Activated gamma-delta T cell (primary cell): ENCODE results near the gene GMDS.
"Not testable (repeated sequence)": the region's sequence is repeated elsewhere in the genome, so short reads cannot be mapped to it uniquely, and the experiment has no call there.

Source experiments
- DNase-seq: peaks from one replicate; lab custom pipeline; 2025; lab: John Stamatoyannopoulos, UW

Gene GMDS

DNA sequence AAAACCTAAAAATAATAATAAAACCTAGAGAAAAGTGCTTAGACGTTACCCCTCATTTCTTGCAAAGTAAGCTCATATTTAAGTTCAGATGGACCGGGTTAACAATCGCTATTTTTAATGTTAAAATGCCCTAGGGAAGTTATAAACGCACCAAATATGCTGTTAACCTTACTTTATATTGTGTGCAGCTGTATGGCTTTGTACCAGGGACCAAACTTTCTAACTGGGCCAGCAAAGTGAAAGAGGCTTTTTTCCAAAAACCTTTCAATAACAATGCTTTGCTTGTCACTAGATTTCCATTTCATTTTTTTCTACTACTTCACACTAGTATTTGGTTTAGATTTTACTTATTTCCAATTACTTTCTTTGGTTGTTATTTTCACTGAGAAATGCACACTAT is 387.2 kb downstream of the GMDS start:
- DNase-seq: no peak

DNA sequence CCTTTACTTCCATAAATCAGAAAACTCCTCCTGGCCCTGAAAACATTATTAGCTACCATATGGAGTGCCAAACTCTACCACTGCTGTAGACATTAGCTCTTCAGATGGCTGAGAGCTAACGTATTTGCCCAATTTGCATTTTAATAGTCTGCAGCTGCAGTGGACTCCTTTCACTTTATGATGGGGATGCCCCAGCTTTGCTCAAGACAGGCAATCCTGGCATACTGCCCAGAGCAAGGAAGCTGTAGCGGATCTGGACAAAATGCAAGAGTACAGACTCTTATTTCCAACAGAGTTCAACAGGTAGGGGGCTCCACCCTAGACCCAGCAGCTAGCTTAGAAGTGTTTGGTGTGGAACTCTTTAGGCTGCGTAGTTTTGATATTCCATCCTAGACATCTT is 389.0 kb downstream of the GMDS start:
- no peak for DNase-seq

DNA sequence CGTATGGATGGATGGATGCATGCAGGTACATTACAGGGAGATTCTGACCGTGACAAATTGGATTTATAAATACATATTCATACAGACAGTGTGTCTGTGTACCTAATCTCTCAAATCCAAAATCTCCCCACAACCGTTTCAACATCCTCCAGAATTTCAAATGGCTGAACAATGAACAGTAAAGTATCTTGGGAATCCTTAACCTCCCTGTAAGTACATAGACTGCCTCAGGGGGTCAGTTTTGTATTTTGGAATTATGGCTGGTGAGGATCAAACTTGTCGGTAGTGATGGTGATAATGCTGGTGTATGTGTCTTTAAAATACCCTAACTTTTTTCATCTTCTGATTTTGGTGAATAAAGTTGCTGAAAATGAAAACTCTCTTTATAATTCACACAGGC is 389.5 kb downstream of the GMDS start:
- no peak for DNase-seq

DNA sequence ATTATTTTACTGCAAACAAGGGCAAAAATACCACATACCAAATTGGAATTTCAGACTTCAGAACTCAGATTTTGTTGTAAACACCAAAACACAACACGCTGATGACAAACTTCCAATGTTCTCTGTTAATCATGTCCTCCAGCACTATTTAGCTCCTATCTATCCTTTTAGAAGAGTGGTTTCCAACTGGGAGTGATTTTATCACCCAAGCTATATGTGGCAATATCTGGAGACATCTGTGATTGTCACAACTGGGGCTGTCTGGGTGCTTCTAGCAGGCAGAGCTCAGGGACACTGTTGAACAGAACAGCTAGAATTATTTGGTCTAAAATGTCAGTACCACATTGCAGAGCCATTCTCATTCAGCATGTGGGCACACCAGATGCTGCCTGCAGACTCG is 391.1 kb downstream of the GMDS start:
- no peak for DNase-seq

DNA sequence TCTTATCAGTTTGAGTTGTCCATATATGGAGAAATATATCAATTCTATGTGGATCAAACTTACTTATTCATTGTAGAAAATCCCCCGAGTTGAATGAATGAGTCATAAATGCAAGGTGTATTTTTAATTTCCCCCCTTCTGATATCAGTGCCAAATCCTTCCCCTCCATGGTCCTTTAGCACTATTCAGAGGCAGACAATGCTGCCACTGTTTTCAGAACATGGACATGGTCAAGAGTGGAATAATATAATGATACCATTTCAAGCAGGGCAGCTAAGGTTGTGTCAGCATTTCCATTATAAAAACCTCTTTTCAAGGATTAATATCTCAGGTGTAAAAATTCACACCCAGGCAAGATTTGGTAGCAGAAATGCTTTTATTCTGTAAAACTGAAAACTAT is 391.6 kb downstream of the GMDS start:
- no peak for DNase-seq

DNA sequence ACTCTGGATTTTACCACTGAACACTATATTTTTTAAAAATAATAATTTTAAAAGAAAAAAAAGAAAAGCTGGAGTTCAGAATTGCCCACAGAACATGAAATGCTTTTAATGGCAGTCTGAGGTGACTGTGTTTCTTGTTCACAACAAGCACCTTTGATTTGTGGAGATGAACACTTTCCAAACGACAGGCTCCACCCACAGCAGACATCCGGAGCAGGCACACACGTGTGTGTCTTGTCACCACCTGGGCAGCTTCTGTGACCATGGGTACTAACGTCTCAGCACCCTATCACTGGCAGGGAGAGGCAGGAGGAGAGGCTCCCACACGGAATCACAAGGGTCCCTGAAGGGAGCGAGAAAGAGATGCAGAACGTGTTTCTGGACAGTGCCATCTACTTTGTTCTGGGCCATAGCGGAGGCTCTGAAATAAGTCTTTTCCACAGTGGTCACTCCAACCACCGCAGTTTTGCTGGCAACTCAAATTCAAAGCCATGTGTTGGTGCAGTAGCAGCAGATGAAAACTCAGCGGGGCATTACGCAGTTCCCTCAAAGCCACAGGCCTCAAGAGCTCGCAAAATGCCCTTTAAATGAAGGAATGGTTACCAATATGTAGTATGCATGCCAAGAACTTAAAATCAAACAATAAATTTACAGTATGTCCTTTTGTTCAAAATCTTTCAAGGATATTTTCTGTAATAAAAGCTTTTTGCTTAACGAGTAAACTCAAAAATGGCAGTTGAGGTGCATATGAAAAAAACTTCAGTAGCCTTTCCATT is 393.5 kb downstream of the GMDS start:
- DNase-seq: no peak

DNA sequence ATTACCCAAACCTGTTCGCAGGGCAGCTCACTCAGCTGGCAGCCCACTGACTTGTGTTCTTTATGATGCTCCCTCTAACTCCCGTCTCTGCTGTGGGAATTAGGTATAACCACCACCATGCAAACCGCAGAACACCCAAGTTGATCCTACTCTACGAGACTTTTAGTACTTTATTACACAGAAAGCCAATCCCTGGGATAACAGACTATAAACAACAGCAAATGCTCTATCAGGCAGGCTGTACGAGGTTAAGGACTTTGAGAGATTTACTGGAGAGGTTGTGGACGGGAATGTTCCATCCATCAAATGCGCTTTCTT is 394.6 kb downstream of the GMDS start:
- no peak for DNase-seq

DNA sequence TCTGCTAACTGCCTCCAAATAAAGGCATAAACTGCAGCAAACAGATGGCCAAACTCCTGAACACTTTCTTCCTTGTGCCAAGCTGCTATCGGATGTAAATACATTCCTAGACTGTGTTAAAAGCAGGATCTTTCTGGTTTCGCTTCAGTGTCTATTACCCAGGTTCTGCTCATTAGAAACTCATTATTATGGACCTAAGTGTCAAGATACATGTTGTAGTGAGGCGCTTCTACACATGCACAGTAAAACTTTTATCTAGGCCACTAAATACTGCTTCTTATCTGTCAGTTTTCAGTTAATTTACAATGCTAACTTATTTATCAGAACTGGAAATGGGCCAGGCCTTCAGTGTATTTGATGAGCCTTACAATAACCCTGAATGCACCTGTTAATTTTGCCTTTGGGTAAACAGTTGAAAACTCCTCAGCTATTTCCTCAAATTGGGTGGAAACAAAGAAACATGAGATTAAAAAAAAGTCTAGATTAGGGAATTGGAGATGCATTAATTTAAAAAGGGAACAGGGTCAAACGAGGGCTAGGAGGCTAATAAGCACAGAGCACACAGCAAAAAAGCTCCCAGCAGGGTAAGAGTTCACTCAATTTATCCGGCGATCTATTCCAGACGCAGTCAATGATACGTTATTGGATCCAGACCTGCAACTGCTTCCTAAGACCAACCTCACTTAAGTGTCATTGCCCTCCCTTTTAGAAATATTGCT is 395.1 kb downstream of the GMDS start:
- DNase-seq: no peak

DNA sequence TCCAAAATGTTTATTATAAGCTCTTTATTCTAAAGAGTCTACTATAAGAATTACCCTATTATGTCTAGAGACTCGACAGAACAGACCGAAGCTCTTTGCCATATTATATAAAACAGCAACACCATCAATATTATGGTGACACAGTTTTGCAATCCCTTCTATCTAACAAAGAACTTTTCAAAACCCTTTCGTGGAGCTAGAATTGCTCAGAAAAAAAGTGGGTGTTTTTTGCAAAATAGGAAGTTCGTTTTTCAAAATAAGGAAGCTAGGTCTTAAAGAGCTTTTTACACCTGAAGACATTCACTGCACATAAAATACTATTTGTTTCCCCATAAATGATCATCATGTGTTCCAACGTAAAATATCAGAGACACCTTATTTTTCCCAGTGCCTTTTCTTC is 395.7 kb downstream of the GMDS start:
- DNase-seq: no peak

DNA sequence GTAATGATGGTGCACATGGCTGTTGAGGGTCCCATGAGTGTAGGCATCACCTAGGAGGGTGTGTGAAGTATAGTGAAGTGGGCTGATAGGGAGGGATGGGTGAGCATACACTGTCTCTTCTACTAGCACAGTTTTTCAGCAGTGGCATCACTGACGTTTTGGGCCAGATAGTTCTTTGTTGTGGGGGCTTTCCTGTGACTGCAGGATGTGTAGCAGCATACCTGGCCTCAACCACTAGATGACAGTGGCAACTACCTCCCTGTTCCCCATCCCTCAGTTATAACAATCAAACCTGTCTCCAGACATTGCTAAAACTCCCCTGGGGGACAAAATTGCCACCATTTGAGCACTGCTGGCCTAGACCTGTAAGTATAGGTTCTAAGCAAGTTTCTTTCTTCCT is 396.7 kb downstream of the GMDS start:
- DNase-seq: no peak

DNA sequence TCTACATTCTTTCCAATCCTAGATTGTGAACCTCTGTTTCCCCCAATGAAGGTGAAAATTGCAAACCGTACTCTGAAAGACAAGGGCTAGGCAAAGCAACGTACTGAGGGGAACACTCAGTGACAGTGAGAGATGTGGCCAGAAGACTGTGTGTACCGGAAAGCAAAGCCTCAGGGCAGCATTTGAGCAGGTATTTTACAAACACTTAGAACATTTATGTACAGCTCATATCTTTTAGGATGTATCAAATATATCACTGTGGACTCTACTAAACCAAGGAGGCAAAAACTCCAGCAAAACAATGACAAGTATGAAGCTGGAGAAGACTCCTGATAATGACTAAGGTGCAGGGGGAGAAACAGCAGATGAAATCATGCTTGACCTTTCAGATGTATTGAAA is 398.8 kb downstream of the GMDS start:
- DNase-seq: no peak

DNA sequence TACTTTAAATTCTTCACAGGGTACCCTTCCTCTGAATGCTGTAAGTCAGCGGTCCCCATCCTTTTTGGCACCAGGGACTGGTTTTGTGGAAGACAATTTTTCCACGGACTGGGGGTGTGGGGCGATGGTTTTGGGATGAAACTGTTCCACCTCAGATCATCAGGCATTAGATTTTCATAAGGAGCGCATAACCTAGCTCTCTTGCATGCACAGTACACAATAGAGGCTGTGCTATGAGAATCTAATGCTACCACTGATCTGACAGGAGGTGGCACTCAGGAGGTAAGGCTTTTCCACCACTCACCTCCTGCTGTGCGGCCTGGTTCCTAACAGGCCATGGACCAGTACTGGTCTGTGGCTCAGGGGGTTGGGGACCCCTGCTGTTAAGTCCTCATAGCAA is 399.9 kb downstream of the GMDS start:
- not testable (repeated sequence) for DNase-seq

DNA sequence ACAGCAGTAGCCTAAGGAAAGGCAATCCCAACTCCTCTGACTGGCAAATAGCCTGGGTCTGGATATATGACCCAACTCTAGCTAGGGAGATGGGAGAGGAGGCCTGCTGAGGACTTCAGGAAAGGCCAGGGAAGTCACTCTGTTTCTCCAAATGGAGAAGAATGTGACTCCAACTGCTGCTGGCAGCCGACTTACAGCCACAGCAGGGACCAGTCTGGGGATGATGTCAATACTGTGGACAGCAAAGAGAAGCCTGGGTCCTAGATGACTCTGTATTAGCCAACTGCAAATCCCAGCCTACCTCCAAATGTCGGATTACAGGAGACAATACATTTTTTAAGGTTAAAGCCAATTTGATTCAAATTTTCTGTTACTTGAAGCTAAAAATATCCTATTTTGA is 403.1 kb downstream of the GMDS start:
- DNase-seq: no peak

DNA sequence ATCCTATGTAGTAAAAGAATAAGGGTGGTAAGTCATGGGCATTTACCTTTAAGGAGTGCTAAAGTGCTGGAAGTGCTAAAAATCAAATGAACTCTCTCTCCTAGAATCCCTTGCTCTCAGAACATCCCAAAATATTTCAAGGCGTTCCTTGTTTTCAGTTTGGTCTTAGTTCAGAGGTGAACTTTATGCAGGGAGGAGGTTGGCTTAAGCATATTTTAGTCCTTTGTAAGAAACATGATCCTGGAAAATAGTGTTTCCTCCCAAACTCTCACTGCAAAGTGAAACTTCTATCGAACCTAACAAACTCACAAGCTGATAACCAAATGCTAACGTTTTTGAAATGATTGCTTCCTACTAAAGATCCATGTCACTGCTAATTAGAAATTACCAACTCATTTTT is 404.3 kb downstream of the GMDS start:
- no peak for DNase-seq

DNA sequence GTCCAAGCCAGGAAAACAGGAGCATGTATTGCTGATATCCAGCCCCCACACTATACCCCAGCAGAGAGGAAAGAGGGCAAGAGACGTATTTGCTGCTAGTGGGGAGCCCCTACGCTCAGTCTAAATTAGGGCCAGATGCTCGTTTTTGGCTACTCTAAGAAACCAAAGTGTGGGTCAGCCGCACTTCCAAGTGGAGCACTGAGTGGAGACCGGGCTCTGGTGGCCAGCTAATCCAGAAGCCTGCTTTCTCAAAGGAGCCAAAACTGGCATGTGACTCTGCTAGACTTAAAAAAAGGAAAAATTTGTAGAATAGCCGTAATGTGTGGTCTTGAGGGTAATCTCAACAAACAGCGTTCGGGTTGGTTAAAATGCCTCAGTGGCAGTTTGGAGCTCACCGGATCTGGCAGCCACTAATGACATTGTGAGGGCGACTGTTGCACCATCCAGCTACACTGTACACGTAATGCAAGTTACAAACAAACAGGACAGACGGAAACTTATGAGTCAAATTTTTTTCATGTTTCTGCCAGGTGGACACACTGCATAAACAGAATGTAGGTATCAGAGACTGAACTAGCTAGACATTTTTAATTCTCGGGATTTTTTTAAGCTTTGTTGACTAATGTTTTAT is 404.8 kb downstream of the GMDS start:
- no peak for DNase-seq

DNA sequence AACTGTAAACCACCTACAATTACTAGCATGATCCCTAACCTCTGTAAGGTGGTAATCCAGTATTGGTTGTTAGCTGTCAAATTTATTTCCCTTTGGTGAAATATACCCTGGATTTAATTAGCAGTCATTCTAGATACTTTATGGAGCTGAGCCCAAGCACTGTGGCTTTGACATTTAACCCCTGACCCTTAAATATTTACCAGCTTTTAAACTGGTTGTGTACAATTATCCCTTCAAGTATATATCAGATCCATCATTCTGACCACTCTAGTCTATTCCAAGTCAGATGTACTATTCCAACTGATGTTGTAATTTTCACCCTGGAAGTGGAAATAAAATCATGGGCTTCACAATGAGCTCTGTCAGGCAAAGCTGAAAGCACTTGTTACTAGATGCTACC is 406.0 kb downstream of the GMDS start:
- no peak for DNase-seq

DNA sequence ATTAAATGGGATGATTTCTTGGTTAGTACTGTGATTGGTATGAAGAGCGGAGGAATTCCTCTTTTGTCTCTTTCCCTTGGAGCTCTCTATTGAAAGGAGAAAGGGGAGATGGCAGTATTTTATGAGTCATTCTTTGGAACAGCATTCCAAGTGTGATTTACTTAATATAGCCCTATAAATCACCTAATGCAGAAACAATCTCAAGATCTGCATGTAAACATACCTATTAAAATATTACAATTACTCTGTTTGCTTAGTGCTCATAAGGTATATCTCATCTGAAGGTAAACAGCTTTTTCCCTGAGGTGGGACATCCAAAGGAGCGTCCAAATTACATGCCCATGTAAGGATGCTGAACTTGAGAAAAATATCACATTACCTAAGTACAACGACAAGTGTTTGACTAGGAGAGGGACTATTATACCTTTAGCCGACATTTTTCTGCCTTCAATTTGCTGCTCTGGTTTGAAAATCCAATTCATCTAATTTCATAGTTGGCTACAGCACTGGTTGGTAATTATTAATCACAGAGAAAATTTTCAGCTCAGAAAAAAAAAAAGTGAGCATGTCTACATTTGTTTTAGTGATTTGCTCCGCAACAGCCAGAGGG is 406.7 kb downstream of the GMDS start:
- no peak for DNase-seq

DNA sequence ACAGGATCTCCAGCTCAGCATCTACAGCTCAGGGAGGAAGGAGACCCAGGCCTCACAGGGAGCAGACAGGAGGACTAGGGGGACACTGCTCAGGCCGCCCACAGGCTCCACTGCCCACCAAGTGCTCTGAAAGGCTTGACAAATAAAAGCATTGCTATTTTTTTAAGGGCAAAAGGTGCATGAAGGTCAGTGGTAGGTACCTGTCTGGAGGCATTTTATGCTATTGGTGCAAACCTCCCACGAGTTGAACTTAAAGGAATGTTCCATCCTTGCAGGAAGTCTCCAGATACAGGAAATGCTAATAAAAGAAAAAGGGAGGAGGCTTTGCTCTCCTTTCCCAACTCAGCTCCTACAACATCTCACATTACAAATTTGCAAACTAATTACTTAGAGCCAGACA is 407.6 kb downstream of the GMDS start:
- no peak for DNase-seq

DNA sequence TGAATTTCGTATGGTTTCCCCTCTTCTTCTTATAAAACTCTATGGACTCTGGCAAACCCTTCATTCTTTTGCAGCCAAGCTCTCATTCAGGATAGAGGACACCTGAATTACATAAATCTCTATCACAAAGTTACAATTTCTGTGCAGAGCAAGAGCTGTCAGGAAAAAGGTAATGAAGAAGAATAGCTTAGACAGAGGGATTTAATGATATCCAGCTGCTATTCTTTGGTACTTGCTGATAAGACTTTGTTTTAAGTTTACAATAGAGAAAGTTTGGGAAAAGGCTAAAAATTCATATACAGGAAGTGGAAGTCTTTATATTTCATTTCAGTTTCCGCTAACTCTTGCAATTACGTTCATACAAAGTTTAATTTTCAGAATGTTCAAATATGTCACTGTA is 408.7 kb downstream of the GMDS start:
- DNase-seq: no peak

DNA sequence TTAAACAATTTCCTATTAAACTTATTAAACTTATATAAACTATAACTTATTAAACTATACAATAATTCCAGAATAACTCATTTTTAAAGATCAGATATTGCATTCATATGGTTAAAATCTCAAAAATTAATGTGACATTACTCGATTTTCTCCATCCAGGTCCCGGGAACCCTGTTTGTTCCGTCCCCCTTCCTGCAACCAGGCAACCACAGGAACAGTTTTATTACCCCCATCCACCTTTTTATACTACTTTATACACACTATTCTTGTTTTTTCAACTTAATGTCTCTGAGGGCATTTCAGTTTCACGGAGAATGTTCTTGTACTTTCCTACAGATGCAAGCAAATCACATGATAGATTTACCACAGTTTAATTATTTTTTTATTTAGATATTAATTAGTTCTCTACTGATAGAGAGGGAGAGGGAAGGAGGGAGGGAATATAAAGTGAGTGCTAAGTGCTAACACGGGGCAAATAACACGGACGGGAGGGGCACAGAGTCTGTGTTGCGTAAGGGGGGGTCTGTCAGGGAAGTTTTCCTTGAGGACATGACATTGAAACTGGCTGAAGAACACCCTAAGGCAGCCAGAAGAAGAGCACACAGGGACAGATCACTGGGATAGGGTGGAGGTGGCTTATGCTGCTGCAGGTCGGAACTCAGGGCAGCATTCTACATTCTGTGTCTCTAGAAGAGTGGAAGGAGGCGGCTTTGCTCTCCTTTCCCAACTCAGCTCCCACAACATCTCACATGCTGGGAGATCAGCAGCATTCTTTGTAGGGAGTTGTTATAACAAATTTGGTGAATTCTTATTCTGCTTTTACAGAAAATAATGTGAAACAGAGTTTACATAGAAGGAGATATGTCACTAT is 410.5 kb downstream of the GMDS start:
- no peak for DNase-seq

DNA sequence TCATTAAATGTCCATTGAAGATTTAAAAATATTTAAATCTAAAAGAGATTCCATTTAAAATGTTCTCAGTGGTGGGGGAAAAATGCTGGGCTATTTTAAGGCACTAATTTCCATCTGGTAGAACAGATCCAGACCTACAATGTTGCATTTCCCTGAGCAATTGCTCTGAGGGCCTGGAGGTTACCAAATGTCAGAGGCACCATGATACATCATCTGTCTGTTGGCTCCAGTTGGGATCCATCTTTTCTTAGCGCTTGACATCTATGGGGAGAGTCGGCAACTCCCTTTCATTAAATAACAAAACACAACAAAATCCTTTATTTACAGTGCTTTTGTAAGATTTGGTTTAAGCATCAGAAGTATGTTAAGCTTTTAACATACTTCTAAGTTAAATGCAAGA is 411.2 kb downstream of the GMDS start:
- no peak for DNase-seq
